GM18868 (cell line): ENCODE measurements around the gene CHD6.

Source experiments
- ATAC-seq: cut with Tn5 transposase; IDR thresholded peaks from one replicate; pipeline ENCODE4 v1.9.1; 2021; ENCODE audit warnings: mild to moderate bottlenecking, moderate library complexity; ENCODE audit not compliant: unreplicated experiment

CHD6 gene

DNA sequence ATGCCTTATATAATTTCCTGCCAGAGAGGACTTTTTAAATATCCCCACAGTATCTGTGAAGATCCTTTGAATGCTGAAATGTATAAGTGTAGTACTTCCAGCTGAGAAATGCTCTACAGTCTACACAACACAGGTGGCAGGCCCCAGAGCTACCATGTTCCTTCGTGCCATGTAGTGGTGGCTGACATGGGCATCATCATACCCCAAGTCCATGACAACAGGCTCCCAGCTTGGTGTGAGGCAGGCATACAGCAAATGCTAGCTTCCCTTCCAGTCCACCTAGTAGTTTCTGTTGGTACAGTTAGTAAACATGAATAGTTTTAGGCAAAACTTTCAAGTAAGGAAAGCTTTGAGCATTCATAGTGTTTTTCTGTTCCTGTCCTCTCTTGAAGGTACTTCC, 190.3 kb downstream of the CHD6 start:
- ATAC-seq: no peak

DNA sequence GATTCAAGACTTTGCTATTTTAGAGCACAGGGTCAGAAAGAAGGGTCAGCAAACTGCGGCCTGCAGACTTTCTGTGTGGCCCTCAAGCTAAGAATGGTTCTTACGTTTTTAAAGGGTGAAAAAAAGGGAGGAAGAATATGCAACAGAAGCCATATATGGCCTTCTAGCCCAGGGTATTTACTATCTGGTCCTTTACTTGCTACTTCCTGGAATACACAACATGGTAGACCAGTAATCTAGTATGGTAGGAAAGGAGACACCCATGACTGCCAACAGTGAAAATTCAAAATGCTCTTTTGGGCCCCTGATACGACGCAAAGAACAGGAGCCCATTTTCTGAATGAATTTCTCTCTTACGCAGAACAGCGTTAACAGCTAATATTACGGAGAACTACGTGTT, 191.2 kb downstream of the CHD6 start:
- ATAC-seq: no peak

- ATAC-seq: no peak
Measured at GRCh38 chr20:41426086-41426830, 191.9 kb downstream of the CHD6 start.

- ATAC-seq: no peak
Measured at GRCh38 chr20:41425180-41425884, 192.8 kb downstream of the CHD6 start.

GRCh38 chr20:41424546-41424945, 193.6 kb downstream of the CHD6 start:
- ATAC-seq: no peak

- ATAC-seq: no peak
Measured at GRCh38 chr20:41424011-41424410, 194.2 kb downstream of the CHD6 start.

DNA sequence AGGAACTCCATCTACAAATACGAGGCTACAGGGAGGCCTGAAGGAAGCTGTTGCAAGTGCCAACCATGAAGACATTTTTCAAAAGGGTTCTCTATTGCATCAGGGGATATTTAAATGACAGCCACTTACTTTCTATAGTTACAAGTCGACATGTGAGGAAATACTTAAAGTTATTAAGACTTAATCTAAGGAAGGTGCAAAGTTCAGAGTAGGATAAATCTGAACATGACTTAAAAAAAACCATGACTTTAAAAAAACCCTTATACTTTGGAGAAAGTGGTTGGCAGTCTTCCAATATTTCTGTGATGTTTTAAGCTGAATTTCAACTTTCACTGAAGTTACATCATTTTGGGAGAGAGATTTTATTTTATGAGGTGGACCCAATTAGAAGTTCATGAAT, 195.2 kb downstream of the CHD6 start:
- ATAC-seq: no peak

GRCh38 chr20:41418739-41419293, 199.4 kb downstream of the CHD6 start:
- ATAC-seq: no peak

DNA sequence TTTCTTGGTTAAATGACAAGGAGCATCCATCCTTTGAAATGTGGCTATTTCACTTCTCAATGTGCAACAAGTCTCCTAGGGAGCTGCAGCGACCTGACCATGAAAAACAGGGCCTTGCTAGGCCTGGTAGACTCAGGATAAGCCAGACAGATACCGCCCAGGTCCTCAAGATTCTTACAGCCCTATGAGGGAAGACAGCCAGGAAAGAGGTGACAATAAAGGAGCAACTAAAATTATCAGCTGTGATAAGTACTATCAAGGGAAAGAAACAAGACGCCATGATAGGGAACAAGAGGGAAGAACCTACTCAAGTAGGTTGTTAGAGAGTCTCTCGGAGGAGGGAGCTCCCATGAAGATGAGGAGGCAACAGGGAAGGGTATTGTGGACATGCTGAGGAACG, 200.1 kb downstream of the CHD6 start:
- no peak for ATAC-seq

DNA sequence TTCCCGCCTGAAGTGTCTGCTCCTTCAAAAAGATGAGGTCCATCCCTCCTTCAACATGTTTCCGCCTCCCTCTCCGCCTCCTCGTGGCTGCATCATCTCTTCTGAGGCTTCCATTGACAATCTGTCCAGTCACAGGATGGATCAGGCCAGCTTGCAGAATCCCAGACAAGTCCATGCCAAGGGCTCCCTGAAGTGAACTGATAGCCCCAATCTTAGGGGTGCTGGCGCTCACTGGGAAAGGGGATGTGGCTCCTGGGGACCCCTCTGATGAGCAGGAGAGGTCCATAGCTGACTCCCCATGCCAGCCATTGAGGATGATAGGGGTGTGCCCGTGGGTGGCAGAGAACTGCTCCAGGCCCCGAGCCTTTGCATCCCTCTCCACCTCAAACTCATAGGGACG, 203.0 kb downstream of the CHD6 start:
- ATAC-seq: no peak

GRCh38 chr20:41413169-41413568, 205.0 kb downstream of the CHD6 start:
- no peak for ATAC-seq

DNA sequence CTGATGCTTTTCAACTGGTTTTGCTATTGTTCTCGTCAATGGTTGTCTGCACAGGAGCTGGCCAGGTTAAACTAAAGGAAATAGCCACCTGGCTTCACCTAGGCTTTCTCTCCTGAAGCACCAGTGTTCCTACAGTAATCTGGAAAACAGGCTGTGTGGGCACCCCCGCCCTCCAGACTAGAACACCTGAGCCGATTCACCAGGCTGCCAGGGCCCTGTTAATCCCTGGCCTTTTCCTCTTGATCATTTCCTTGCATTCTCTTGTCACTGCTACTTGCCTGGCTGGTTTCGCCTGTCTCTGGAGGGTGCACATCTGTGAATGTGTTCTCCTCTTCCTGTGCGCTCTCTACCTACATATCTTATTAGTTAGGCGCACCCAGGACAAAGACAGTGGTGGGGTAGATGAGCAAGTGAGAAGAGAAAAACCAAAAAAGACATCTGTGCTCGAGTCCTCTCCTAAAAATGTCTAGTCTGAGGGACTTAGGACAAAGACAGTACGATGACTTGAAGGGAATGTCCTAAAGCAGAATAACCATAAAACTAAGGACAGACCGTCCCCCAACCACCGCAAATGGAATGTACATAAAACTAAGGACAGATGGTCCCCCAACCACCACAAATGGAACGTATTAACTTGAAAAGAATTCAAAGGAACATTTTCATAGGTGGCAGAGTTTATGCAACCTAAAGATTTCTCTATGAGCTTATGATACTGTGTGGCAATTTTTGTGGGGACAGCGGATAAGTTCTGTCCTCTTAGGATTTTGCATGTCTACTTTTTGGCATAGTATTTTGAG, 205.7 kb downstream of the CHD6 start:
- no peak for ATAC-seq

DNA sequence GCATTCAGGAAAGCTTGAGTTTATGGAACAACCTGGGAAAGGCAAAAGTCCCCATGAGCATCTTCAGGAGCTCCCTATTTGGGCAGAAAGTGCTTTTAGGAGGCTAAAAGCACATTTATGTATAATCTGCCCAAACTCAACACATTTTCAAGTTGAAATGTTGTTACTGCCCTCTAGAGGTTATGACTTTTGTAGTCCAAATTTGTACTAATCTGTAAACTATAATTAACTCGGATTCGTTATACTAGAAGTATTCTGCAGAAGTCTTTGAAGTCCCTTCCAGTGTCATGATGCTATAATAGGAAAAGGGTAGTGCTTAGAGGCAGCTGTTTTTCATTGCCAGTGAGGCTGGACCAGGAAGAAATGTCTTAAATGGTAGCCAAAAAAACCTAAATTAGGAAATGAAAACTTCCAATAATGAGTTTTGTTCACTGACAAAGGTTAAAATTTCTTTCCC, 206.8 kb downstream of the CHD6 start:
- no peak for ATAC-seq

GRCh38 chr20:41408986-41409385, 209.2 kb downstream of the CHD6 start:
- no peak for ATAC-seq

- ATAC-seq: peak; percentile 70
Measured at GRCh38 chr20:41408156-41408794, 209.9 kb downstream of the CHD6 start.

GRCh38 chr20:41407607-41408006, 210.6 kb downstream of the CHD6 start:
- no peak for ATAC-seq

GRCh38 chr20:41406896-41407444, 211.2 kb downstream of the CHD6 start:
- ATAC-seq: no peak

DNA sequence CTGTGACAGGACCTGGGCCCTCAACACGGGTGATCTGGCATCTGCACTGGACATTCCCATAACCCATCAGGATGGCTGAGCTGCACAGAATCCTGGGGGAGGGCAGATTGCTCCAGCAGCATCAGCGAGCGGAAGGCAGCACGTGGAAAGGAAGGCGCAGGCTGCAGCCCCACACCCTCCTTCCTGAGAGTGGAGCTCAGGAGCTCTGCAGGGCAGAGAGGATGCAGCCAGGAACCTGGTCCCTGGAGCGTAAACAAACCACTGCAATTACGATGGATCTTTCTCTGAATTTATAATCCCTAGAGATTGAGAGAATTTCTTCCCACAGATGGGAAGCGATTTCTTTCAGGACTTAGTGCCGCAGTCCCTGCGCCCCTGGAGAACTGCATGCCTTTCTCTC, 211.8 kb downstream of the CHD6 start:
- ATAC-seq: no peak

- ATAC-seq: no peak
Measured at GRCh38 chr20:41405436-41405835, 212.7 kb downstream of the CHD6 start.

DNA sequence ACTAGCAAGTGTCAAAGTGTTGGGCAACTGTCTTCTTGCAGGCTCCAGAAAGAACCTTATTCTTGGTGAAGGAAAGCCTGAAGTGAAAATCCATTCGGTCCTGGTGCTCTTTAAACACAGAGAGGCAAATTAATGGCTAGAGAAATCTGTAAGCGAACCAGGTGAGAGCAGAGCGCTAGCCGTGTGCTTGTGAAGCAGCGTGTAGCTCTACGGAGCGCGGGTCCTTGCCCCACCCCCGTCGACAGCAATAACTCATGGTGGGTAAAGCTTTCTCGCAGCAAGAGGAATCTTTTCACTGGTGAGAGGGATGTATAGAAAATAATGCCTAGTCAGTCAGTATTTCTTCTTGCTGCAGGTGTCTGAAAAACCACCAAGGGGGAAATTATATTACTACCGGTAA, 214.6 kb downstream of the CHD6 start:
- no peak for ATAC-seq

GRCh38 chr20:41398408-41398807, 219.8 kb downstream of the CHD6 start:
- no peak for ATAC-seq
